NB4 (cell line): ENCODE data around the gene MYEOV.

ENCODE experiments used
- DNase-seq: peaks from one replicate; pipeline ENCODE4 v3.0.0; 2010; ENCODE audit warnings: low read depth
- H3K4me3 ChIP-seq: one replicate; pipeline ENCODE4 v1.5.1; 2011; ENCODE audit warnings: mild to moderate bottlenecking, low read depth, low read length, moderate library complexity
- MYC ChIP-seq: IDR thresholded peaks from 2 replicates; pipeline ENCODE4 v1.6.1; 2011; ENCODE audit warnings: low read depth, low read length
- POLR2A ChIP-seq: IDR thresholded peaks from 2 replicates; pipeline ENCODE4 v1.6.1; 2011; ENCODE audit warnings: mild to moderate bottlenecking; ENCODE audit not compliant: insufficient read length; ENCODE audit errors: extremely low read depth
- TF ChIP-seq, protein P1 (sequence below): IDR thresholded peaks from 2 replicates; pipeline ENCODE4 v1.6.1; 2011; ENCODE audit warnings: low read depth, low read length
- TF ChIP-seq, protein P2 (sequence below): IDR thresholded peaks from one replicate; pipeline ENCODE4 v1.5.1; 2012; ENCODE audit warnings: low read depth, low read length

MYEOV gene

DNA sequence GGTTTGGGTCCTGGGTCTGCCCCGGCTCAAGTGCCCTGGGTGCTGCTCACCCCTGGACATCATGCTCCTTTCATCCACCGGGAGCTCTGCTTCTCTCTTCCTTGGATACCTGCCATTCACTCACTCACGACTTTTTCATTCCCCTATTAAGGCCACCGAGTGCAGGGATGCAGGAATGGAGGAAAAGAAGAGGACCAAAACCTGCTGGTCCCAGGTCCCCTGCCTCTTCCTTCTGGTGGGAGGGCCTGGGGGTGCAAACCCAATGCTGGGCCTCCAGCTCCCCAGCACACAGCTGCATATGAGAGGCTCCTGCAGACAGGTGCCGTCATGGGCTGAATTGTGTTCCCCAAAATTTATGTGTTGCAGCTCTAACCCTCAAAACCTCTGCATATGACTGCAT lies 36.8 kb upstream of the MYEOV start:
- TF ChIP-seq, protein P1, sequence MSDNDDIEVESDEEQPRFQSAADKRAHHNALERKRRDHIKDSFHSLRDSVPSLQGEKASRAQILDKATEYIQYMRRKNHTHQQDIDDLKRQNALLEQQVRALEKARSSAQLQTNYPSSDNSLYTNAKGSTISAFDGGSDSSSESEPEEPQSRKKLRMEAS: no peak
- TF ChIP-seq, protein P2, sequence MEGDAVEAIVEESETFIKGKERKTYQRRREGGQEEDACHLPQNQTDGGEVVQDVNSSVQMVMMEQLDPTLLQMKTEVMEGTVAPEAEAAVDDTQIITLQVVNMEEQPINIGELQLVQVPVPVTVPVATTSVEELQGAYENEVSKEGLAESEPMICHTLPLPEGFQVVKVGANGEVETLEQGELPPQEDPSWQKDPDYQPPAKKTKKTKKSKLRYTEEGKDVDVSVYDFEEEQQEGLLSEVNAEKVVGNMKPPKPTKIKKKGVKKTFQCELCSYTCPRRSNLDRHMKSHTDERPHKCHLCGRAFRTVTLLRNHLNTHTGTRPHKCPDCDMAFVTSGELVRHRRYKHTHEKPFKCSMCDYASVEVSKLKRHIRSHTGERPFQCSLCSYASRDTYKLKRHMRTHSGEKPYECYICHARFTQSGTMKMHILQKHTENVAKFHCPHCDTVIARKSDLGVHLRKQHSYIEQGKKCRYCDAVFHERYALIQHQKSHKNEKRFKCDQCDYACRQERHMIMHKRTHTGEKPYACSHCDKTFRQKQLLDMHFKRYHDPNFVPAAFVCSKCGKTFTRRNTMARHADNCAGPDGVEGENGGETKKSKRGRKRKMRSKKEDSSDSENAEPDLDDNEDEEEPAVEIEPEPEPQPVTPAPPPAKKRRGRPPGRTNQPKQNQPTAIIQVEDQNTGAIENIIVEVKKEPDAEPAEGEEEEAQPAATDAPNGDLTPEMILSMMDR: no peak
- TF ChIP-seq POLR2A (no peak), MYC (no peak)
- no peak overlapping the region for H3K4me3 ChIP-seq

DNA sequence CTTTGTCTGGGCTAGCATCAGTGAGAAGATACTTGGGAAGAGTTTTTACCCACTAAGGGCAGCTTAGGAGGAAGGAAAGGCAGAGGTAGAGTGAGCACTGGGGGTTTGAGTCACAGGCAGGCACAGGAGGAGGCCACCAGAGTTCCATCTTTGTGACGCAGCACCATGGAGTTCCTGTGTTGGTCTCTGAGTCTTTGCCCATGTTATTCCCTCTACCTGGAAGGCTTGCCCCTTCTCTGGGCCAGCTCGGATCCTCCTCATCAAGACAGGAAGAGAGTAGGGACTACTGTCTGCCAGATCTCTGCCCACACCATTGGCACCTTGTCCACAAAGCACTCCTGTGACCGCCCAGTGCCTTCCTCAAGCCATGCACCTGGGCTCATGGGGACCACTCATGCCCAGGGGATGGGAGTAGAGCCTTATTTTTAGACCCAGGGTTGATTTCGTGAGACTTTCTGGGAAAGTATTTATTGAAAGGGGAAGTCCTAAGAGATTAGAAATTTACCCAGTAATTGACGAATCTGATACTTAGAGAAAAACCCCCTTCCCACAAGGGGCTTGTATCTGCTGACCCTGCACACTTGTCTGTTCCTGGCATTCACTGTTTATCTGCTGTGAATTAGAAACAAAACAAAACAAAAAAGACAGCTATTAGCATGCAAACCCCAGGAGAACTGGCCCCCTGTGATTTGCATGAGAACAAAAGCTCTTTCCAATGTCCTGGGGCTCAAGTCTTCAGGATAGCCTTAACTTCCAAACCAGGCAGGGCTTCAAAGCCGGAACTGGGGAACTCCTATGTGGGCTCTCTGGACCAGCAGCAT lies 35.9 kb upstream of the MYEOV start:
- no peak for DNase-seq
- TF ChIP-seq, protein P2: no peak
- TF ChIP-seq, protein P1: no peak
- TF ChIP-seq POLR2A (no peak), MYC (no peak)
- H3K4me3 ChIP-seq: no peak overlapping the region

More for the DNA sequence above, 36.8 kb upstream of the MYEOV start:
- no peak for DNase-seq

DNA sequence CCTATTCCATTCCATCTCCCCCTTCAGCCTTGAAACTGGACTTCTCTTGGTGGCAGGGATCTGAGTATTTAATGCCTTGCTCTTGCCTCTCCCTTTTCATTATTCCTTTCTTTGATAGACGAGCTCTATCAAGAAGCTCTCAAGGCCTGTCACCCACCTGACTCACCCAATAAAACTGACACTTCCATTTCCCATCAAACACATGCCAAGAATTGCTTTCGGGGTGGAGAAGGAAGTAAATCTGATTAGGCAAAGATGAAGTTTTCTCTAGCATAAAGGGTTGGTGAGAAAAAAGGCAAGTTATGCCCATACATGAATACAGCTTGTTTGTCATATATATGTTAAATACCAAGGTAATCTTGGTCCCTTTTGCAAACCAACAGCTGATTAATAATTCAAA lies 34.9 kb upstream of the MYEOV start:
- no peak overlapping the region for H3K4me3 ChIP-seq
- TF ChIP-seq, protein P2: no peak
- TF ChIP-seq MYC (no peak), POLR2A (no peak)
- TF ChIP-seq, protein P1: no peak
- no peak for DNase-seq

DNA sequence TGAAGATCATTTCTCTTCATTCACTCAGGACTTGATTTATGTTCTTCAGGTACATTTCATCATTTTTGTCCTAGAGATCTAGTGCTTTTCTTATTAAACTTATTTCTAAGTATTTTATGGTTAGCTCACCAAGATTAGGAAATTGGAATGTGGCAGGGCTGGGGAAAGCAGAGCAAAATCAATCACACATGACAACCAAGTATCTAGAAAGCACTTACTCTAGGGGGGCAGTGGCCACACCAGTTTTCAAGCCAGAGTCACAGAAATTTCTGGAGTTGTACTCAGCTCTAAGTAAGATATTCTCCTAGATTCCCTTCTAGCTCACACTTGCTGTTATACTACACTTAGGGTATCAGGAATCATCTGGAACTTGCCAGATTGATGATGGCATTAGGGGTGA lies 33.3 kb upstream of the MYEOV start:
- H3K4me3 ChIP-seq: no peak overlapping the region
- TF ChIP-seq, protein P2: no peak
- TF ChIP-seq POLR2A (no peak), MYC (no peak)
- TF ChIP-seq, protein P1: no peak
- DNase-seq: no peak

DNA sequence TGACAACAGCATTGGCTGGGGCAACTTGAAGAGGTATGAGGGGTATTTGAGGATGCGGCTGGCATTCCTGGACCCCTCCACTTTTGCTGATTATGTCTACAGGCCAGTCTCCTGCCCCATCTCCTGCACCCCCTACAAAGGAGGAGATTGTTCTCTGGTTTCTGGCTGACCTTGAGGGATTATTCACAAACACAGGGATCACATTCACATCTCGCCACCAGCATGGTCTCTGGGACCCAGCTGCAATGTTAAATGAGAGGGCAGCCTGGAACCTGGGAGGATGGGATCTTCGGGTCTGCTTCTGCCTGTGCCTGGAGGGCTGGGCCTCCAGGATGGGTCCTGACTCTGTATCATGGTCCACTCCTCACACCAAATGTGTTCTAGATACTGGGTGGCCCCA lies 32.8 kb upstream of the MYEOV start:
- no peak for DNase-seq
- H3K4me3 ChIP-seq: no peak overlapping the region
- TF ChIP-seq MYC (no peak), POLR2A (no peak)

DNA sequence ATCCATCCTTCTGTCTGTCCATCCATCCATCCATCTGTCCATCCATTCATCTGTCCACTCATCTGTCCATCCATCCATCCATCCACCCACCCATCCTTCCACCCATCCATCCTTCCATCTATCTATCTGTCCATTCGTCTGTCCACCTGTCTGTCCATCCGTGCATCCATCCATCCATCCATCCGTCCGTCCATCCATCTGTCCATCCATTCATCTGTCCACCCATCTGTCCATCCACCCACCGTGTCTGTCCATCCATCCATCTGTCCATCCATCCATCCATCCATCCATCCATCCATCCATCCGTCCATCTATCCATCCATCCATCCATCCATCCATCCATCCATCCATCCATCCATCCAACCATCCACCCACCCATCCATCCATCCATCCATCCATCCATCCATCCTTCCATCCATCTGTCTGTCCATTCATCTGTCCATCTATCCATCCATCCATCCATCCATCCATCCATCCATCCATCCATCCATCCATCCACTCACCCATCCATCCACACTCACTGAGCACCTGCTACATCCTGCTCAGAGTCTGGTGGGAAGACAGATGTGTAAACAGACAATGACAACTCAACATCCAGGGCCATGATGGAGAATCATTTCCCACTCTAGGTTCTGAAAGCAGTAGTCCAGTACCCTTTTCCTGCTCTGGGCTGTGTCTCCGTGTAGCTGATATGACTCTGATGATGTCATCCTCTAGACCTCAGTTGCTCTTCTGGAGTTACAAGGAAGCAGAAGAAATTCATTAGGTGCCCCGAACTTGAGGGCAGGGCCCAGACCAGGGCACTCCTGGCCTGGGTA lies 30.8 kb upstream of the MYEOV start:
- no peak overlapping the region for H3K4me3 ChIP-seq
- no peak for DNase-seq
- TF ChIP-seq POLR2A: no peak
- TF ChIP-seq, protein P1: no peak
- TF ChIP-seq, protein P2: no peak
- no peak for TF ChIP-seq MYC
